Measurements from ENCODE around the gene SIDT1.

The SIDT1 gene

GRCh38 chr3:113546414-113546893 lies 14.1 kb downstream of the SIDT1 start:
- no peak for DNase-seq

GRCh38 chr3:113548501-113548900 lies 16.1 kb downstream of the SIDT1 start:
- DNase-seq: no peak

GRCh38 chr3:113551820-113552219 lies 19.5 kb downstream of the SIDT1 start:
- DNase-seq: no peak

GRCh38 chr3:113552851-113553250 lies 20.5 kb downstream of the SIDT1 start:
- no peak for DNase-seq

GRCh38 chr3:113555138-113555537 lies 22.8 kb downstream of the SIDT1 start:
- no peak for DNase-seq

GRCh38 chr3:113556316-113556945 lies 24.1 kb downstream of the SIDT1 start:
- DNase-seq: no peak

GRCh38 chr3:113556946-113557335 lies 24.6 kb downstream of the SIDT1 start:
- DNase-seq: no peak

GRCh38 chr3:113557374-113557773 lies 25.0 kb downstream of the SIDT1 start:
- no peak for DNase-seq

- no peak for DNase-seq
Observed at GRCh38 chr3:113559009-113559408, 26.7 kb downstream of the SIDT1 start.

GRCh38 chr3:113560271-113560670 lies 27.9 kb downstream of the SIDT1 start:
- no peak for DNase-seq

GRCh38 chr3:113560831-113561623 lies 28.7 kb downstream of the SIDT1 start:
- no peak for DNase-seq

GRCh38 chr3:113565555-113565954 lies 33.2 kb downstream of the SIDT1 start:
- DNase-seq: no peak

- DNase-seq: no peak
Observed at GRCh38 chr3:113570158-113570557, 37.8 kb downstream of the SIDT1 start.

GRCh38 chr3:113571360-113571759 lies 39.0 kb downstream of the SIDT1 start:
- no peak for DNase-seq

- DNase-seq: no peak
Observed at GRCh38 chr3:113573728-113574127, 41.4 kb downstream of the SIDT1 start.

GRCh38 chr3:113574213-113574612 lies 41.9 kb downstream of the SIDT1 start:
- no peak for DNase-seq

GRCh38 chr3:113575206-113575605 lies 42.9 kb downstream of the SIDT1 start:
- no peak for DNase-seq

- no peak for DNase-seq
Observed at GRCh38 chr3:113585228-113585627, 52.9 kb downstream of the SIDT1 start.

GRCh38 chr3:113585720-113586119 lies 53.4 kb downstream of the SIDT1 start:
- DNase-seq: no peak

- no peak for DNase-seq
Observed at GRCh38 chr3:113588806-113589205, 56.5 kb downstream of the SIDT1 start.

- DNase-seq: no peak
Observed at GRCh38 chr3:113589971-113590370, 57.6 kb downstream of the SIDT1 start.

GRCh38 chr3:113590983-113591382 lies 58.6 kb downstream of the SIDT1 start:
- DNase-seq: no peak

GRCh38 chr3:113594066-113594465 lies 61.7 kb downstream of the SIDT1 start:
- no peak for DNase-seq

- no peak for DNase-seq
Observed at GRCh38 chr3:113597596-113598354, 65.4 kb downstream of the SIDT1 start.

All from activated CD4-positive, alpha-beta T cell treated with anti-CD3 and anti-CD28 coated beads, Interleukin-2, amount 50 U/mL, for 48 hours (primary cell).